NCI-H1694 treated with DMSO at 0.1 percent for 48 hours (cell line): ENCODE data around the gene FZD8.

ENCODE experiments used
- DNase-seq: peaks from one replicate; lab custom pipeline; 2025; lab: John Stamatoyannopoulos, UW

Gene FZD8

GRCh38 chr10:35606430-35606829 is 35.7 kb downstream of the FZD8 start:
- no peak for DNase-seq

DNA sequence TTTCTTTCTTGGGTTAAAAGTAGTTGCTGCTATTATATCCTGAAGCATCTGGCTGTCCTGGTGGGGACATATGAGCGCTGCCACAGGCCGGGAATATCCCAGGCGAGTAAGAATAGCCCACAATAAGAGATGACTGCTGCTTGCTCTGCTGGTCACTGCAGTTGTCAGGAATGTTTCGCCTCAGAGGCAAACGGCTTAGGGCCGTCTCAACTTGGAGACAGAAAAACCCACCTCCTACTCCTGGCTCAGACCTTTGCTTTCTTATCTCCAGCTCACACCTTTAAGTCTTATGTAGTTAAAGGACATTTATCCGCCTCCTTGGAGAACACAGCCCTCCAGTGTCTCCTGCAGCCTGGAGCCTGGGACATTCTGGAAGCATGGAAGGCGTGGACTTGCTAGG is 36.9 kb downstream of the FZD8 start, which contains the start of gene GJD4:
Gene GJD4, plus strand, starts transcription at position 151 of the 400 bp plus-strand sequence. Its CDS starts 227 bp downstream, at position 378.
- no peak for DNase-seq

DNA sequence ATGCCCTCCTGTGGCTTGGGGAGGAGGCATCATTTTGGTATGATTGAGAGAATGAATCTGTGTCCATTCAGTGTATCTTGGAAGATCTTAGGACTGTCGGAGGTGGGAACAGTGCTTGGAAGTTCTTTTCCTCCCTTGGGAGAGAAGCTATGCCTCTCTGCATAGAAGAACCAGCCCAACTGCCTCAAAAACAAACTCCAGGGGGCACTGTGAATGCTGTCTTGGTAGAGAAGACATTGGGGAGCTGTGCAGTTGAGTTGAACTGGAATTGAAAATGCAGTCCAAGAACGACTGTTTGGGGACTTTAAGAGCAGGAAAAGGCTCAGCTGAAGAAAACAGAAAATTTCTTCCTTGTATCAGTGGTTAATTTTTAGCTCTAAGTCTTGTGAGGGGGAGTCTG is 41.9 kb downstream of the FZD8 start:
- DNase-seq, result no peak

- no peak for DNase-seq
These were observed 43.7 kb downstream of the FZD8 start for GRCh38 chr10:35598379-35598778.

DNA sequence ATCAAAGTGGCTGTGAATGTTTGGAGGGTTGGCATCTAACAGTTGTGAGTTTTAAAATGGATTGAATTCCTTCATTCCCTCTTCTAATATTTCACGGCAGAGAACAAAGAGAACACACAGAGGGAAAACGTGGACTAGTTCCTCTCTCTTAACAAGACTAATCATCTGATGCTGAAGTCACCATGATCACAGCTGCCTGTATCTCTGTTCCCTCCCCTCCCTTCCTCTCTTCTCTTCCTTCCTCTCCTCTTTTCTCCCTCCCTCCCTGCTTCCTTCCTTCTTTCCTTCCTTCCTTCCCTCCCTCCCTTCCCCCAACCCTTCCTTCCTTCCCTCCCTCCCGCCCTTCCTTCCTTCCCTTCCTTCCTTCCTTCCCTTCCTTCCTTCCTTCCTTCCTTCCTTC is 47.0 kb downstream of the FZD8 start:
- DNase-seq, result no peak

- DNase-seq, result no peak
These were observed 47.7 kb downstream of the FZD8 start for GRCh38 chr10:35594115-35595079.

DNA sequence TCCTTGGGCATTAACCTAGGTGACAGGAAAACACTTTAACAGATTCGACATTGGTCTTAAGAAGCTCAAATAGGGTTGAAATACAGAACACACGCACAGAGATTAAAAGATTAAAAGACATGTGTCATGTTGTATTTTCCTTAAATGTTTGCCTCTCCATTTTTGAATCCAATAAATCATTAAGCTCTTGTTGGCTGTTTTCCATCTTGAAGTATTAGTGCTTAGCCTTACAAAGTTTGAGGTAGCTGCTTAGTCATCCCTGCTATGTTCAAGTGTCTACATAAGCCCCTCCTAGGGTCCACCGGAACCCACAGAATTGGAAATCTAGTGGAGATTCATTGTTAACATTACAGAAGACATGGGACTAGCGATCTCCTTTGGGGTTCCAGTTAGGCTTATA is 49.7 kb downstream of the FZD8 start:
- DNase-seq, result no peak

DNA sequence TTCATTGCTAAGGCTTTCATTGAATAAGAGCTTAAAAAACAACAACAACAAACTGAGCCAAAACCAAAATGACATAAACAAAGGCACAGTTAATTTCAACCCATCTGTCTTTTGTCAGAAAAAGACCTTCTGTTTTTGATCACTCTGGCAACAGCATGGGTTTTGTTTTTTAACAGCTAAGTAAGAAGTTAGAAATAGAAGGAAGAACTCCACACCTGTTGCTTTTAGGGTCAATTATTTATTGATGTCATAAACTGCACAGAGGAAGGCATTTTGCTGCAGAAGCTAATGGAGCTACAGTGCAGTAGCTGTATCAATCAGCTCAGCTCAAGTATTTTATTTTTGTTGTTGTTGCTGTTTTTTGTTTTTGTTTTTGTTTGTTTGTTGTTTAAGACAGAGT is 53.3 kb downstream of the FZD8 start:
- peak; percentile 12 for DNase-seq
